Stimulated activated CD4-positive, alpha-beta T cell treated with anti-CD3 and anti-CD28 coated beads, Interleukin-2, amount 100 ng/mL, for 48 hours (primary cell): ENCODE data around the gene PLTP.
"Not testable (repeated sequence)": the region's sequence is repeated elsewhere in the genome, so short reads cannot be mapped to it uniquely, and the experiment has no call there.

Experiments used
- DNase-seq, 2 donors: peaks; one replicate each; pipeline ENCODE4 v3.0.0-alpha.2; 2020

The PLTP gene

DNA sequence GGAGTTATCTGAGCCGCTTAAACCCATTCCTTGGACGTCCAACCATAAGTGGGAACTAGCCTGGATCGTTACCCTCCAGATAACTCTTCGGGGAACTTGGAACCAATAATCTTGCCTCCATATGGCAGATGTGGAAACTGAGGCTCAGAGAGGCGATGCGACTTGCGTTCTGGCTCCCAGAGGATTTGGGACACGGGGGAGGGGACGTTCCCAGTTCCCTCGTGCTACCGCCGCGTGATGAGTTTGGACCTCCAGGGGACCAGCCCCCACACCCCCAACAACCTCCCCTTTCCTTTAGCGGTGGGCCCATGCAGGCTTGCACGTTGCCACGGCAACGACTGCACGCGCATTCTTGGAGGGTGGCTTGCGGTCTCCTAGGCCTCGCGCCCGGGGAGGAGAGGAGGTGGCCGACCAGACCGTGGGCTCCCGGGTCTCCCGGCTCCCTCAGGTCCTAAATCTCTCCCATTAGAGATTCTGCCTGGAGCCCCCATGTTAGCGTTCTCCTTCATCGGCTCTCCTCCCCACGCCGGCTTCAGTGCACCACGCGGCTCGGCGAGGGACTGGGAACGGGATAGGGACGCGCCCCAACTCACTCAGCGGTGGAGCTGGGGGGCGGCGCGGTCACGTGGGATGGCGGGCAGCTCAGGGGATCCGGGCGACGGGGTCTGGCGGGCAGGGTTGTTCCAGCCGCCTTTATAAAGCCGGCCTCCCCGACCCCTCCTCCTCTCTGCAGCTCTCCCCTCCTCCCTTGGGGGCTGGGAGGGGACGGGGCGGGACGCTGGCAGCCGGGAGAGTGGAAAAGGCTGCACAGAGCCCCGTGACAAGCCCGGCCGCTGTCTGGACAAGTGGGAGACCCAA is at the start of gene PLTP:
Gene PLTP, minus strand, starts transcription at position 670 of the 858 bp plus-strand sequence. CDS start 703 bp downstream, outside the sequence.
- no peak for DNase-seq

- DNase-seq = no peak
These were observed 48.1 kb upstream of the PLTP start for GRCh38 chr20:45959956-45960630.

DNA sequence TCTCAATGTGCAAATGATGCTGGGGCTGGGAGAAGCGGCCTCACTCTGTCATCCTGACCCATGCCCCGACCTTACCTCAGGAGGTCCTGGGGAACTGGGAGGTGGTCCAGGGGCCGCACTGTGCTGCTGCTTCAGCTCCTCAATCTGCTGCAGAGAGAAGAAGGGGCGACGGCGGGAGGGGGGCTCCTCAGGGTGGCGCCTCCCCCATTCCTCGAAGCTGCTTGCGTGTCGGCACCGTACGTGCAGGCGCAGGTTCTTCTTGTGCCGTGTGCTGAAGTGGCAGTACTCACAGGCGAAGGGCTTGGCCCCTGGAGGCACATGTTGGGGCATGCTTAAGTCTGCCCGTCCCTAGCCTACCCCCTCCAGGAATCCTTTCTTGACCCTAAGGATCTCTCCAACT is 47.2 kb upstream of the PLTP start:
- DNase-seq = no peak

GRCh38 chr20:45958593-45958992 is 46.6 kb upstream of the PLTP start:
- DNase-seq = no peak

- no peak for DNase-seq
These were observed 45.3 kb upstream of the PLTP start for GRCh38 chr20:45957021-45957941.

- DNase-seq = not testable (repeated sequence)
These were observed 44.4 kb upstream of the PLTP start for GRCh38 chr20:45956326-45956725.

GRCh38 chr20:45953672-45954071 is 41.7 kb upstream of the PLTP start:
- no peak for DNase-seq

DNA sequence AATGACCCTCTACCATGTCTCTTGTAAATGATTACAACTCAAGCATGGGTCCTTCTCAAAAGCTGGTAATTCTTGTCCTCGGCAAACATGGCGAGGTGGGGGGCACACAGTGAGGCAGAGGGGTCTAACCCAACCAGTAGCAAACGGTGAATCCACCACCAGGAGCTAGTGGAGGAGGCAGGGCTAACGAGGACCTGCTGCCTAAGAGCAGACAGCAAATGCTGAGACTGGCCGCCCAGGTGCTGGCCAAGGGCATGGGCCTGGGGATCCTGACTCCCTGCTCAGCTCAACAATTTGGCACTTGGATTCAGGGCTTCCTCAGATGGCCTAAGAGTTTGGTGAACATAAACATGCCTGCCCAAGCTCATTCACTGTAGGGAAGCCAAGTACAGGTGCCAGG is 40.9 kb upstream of the PLTP start:
- no peak for DNase-seq

DNA sequence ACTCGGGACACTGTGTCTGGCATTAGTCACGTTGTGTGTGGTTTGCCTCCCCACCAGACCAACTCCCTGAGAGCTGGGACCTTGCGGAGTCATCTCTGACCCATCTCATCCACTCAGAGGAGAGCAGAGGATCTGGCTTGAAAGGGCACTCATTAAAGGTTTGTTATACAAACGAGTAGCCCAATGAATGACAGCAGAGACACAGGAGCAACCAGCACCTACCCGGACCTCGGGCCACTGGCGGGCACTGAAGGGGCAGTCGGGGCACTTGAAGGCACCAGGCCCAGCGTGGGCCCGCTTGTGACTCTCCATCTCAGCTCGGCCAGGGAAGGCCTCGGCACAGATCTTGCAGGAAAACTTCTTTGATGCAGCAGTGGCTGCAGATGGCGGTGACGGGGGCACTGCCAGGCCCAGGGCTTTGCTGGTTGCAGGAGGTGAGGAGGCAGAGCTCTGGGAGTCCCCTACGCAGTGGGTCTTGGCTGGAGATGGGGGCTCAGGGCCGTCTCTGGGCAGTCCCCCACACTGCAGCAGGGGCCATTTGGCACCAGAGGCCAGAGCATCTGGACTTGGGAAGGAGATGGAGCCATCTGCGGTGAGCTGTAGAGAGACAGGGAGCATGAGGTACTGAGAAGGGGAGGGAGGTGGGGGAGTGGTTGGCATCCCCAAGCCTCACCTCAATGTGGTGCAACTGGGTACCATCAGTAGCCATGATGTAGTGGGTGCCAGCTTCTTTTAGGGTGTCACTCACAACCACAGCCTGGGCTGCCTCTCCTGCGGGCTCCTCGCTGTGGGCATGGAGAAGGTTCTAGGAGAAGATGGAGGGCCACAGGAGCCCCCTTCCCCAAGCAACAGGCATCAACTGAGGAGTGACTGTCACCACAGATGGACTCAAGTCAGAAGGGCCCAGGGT is 40.2 kb upstream of the PLTP start:
- DNase-seq = no peak

GRCh38 chr20:45950330-45950646 is 38.3 kb upstream of the PLTP start:
- no peak for DNase-seq

DNA sequence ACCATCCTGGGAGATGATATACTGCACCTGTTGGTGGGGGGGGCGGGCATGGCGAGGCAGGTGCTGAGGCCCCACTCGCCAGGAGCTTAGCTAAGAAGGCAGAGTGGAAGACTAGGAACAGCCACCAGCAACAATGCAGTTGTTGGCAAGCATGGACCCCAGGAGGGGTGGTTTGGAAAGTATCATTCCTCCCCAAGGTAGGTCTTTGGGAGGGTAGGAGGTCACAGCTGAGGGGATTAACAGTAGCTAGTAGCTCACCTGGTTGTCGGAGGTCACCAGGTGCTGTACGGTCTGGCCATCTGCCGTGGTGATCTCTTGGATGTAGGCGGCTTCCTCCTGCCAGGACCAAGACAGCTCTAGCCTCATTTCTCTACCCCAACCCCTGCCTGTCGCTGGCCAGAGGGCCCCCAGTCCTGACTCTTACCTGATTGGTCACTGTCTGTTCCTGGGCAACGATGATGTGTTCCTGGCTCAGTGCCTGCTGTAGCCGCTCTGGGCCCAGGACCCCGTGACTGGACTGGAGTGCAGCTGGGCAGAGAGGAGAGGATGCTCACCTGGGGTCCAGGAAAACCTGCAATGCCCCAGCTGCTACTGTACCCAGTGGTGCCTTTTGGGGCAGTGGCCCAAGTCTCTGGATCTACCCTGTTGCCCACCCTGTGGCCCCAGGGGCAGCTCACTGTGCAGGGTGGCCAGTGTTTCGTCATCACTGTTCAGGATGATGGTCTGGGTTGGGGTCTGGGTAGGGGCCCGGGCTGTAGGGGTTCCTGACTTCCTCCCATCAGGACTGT is 37.8 kb upstream of the PLTP start:
- no peak for DNase-seq

GRCh38 chr20:45948742-45949541 is 37.0 kb upstream of the PLTP start:
- DNase-seq = no peak

- no peak for DNase-seq
These were observed 36.3 kb upstream of the PLTP start for GRCh38 chr20:45948261-45948733.

DNA sequence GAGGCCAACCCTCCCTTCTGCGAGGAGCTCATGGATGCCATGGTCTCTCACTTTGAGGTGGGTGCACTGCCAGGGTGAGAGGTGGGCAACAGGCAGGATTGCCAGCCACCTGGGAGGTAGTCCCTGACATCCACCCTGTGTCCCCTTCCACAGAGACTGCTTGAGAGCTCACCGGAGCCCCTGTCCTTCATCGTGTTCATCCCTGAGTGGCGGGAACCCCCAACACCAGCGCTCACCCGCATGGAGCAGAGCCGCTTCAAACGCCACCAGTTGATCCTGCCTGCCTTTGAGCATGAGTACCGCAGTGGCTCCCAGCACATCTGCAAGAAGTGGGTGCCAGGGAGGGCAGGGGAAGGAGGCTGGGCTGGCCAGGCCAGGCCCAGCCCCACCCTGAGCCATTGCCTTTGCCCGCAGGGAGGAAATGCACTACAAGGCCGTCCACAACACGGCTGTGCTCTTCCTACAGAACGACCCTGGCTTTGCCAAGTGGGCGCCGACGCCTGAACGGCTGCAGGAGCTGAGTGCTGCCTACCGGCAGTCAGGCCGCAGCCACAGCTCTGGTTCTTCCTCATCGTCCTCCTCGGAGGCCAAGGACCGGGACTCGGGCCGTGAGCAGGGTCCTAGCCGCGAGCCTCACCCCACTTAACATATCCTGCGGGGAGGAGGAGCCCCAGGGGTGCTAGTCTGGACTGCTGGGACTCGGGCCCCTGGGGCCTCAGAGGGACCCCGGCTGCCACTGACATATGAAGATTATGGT is 35.3 kb upstream of the PLTP start:
- DNase-seq = no peak

DNA sequence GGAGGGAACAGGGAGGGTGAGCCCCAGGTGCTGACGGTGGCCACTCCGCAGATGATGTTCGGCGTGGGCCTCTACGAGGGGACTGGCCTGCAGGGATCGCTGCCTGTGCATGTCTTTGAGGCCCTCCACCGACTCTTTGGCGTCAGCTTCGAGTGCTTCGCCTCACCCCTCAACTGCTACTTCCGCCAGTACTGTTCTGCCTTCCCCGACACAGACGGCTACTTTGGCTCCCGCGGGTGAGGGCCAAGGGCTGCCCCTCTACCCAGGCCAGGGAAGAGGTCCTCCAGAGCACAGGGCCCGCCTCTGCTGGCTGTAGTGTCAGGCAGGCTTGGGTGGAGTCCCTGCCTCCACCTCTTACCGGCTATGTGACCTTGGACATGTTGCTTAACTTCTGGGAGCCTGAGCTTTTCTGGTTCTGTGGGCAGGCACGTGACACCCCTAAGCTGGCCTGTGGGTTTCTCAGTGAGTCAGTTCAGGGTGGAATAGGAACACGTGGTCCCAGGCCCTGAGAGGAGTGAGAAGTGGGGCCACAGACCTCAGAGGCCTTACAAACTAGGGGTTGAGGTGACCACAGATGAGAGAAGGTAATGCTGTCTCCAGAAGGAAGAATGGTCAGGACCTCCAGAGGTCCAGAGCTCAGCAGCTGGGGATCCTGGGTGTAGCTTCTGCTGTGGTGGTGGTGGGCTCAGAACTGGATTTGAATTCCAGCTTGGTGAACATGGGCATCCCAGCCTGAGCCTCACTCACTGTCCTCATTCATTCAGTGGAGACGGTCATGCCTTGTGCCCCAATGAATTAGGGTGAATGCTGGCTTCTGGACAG is 34.4 kb upstream of the PLTP start:
- no peak for DNase-seq

DNA sequence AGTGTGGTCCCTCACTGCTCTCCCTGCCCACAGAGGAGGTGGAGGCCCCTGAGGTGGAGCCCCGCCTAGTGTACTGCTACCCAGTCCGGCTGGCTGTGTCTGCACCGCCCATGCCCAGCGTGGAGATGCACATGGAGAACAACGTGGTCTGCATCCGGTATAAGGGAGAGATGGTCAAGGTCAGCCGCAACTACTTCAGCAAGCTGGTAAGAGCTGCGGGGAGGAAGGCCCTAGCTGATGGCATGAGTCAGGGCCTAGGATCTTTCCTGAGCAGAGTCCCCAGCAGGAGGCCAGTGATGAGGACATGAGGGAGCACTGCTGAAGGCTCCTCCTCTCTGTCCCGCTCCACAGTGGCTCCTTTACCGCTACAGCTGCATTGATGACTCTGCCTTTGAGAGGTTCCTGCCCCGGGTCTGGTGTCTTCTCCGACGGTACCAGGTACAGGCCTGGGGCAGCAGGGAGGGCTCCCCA is 33.8 kb upstream of the PLTP start:
- no peak for DNase-seq

- no peak for DNase-seq
These were observed 33.2 kb upstream of the PLTP start for GRCh38 chr20:45944965-45945677.
